Subcutaneous adipose tissue (tissue), 4 donors: ENCODE results near the gene DISC1. TPM values are rescaled to one million over a fixed set of nuclear protein-coding genes. Genes with fewer than 3 reads are reported as not detected.

ENCODE experiments used
- CTCF ChIP-seq: fragments of 450-650 bp; IDR thresholded peaks from one replicate; pipeline ENCODE4 v1.5.1; 2016; ENCODE audit warnings: low read depth, mild to moderate bottlenecking, control low read depth, antibody characterized with exemption, moderate library complexity
- total RNA-seq, 4 donors: library from RNA; depleted of rRNA; stranded (reverse); fragments of >200 nt; gene quantifications; one replicate each; pipeline ENCODE4 v1.1.0, GENCODE V29; 2016

The DISC1 gene
- total RNA-seq, 4 donors from 2014 or later = 9.8 to 21.6 (median 19.7) TPM

- no peak for TF ChIP-seq CTCF
Observed at GRCh38 chr1:231799363-231799986, 172.9 kb downstream of the DISC1 start.

GRCh38 chr1:231800108-231800507, 173.5 kb downstream of the DISC1 start:
- no peak for TF ChIP-seq CTCF

- no peak for TF ChIP-seq CTCF
Observed at GRCh38 chr1:231801042-231801585, 174.5 kb downstream of the DISC1 start.

GRCh38 chr1:231803353-231803752, 176.8 kb downstream of the DISC1 start:
- no peak for TF ChIP-seq CTCF

GRCh38 chr1:231806623-231807495, 180.3 kb downstream of the DISC1 start:
- TF ChIP-seq CTCF = no peak

GRCh38 chr1:231807541-231807940, 181.0 kb downstream of the DISC1 start:
- no peak for TF ChIP-seq CTCF

- no peak for TF ChIP-seq CTCF
Observed at GRCh38 chr1:231808116-231808515, 181.5 kb downstream of the DISC1 start.
